SU-DHL-6 (cell line): ENCODE measurements around the gene MT1G.

Experiments
- H2AFZ ChIP-seq: fragments of 200-600 bp; sonication (generic); 2 replicates; pipeline ENCODE4 v1.6.1; 2014; ENCODE audit warnings: low read depth, mild to moderate bottlenecking, moderate library complexity, mixed read lengths, antibody characterized with exemption, low read length; ENCODE audit not compliant: severe bottlenecking
- H3F3A ChIP-seq: fragments of 200-600 bp; shearing (Covaris generic); 2 replicates; pipeline ENCODE4 v1.6.0; 2016; ENCODE audit warnings: antibody characterized with exemption, mild to moderate bottlenecking; ENCODE audit not compliant: insufficient read depth
- H3K27ac ChIP-seq: fragments of 200-600 bp; sonication (generic); 2 replicates; pipeline ENCODE4 v1.5.1; 2016; ENCODE audit warnings: low read depth, mild to moderate bottlenecking, low read length, moderate library complexity, mixed read lengths
- H3K27me3 ChIP-seq: fragments of 200-600 bp; sonication (generic), shearing (Covaris generic); 2 replicates; pipeline ENCODE4 v1.6.0; 2014; ENCODE audit warnings: mild to moderate bottlenecking, low read length
- H3K36me3 ChIP-seq: fragments of 200-600 bp; sonication (generic); 2 replicates; pipeline ENCODE4 v1.6.1; 2014; ENCODE audit warnings: mild to moderate bottlenecking, low read length, mixed read lengths
- H3K4me2 ChIP-seq: fragments of 300-600, 200-600 bp; shearing (Covaris generic), sonication (generic); 2 replicates; pipeline ENCODE4 v1.6.0; 2014; ENCODE audit warnings: low read length, low read depth, mild to moderate bottlenecking; ENCODE audit not compliant: poor library complexity, severe bottlenecking
- H3K4me3 ChIP-seq: fragments of 200-600 bp; sonication (generic); 2 replicates; pipeline ENCODE4 v1.5.1; 2014; ENCODE audit warnings: antibody characterized with exemption, low read length, mild to moderate bottlenecking, mixed read lengths; ENCODE audit not compliant: insufficient read depth, poor library complexity, severe bottlenecking
- H3K79me2 ChIP-seq: fragments of 200-600 bp; sonication (generic); 2 replicates; pipeline ENCODE4 v1.6.1; 2014; ENCODE audit warnings: mild to moderate bottlenecking, low read length, moderate library complexity; ENCODE audit not compliant: insufficient read depth
- H3K9ac ChIP-seq: fragments of 200-600 bp; sonication (generic); 2 replicates; pipeline ENCODE4 v1.7.0; 2014; ENCODE audit warnings: mild to moderate bottlenecking, low read length
- H3K9me2 ChIP-seq: fragments of 200-600 bp; sonication (generic); replicated peaks from 2 replicates; pipeline ENCODE4 v1.6.1; 2014; ENCODE audit warnings: low read length; ENCODE audit not compliant: insufficient read depth
- H3K9me3 ChIP-seq: fragments of 200-600 bp; sonication (generic); 2 replicates; pipeline ENCODE4 v1.6.1; 2014; ENCODE audit warnings: low read length, mixed read lengths; ENCODE audit not compliant: insufficient read depth
- H4K20me1 ChIP-seq: fragments of 200-600 bp; sonication (generic); 2 replicates; pipeline ENCODE4 v1.6.1; 2014; ENCODE audit warnings: low read depth, mild to moderate bottlenecking, antibody characterized with exemption, low read length, moderate library complexity, mixed read lengths
- EZH2phosphoT487 ChIP-seq: fragments of 200-600 bp; sonication (generic), shearing (Covaris generic); conservative IDR thresholded peaks from 2 replicates; pipeline ENCODE4 v1.6.1; 2018; ENCODE audit warnings: mild to moderate bottlenecking, antibody characterized with exemption, low read length, moderate library complexity, mixed read lengths
- TF ChIP-seq, protein P1 (sequence below): fragments of 200-600 bp; sonication (generic); IDR thresholded peaks from one replicate; pipeline ENCODE4 v1.5.1; 2017; ENCODE audit warnings: antibody characterized with exemption, mild to moderate bottlenecking, low read length, moderate library complexity; ENCODE audit not compliant: insufficient read depth, poor library complexity, severe bottlenecking

Gene MT1G

DNA sequence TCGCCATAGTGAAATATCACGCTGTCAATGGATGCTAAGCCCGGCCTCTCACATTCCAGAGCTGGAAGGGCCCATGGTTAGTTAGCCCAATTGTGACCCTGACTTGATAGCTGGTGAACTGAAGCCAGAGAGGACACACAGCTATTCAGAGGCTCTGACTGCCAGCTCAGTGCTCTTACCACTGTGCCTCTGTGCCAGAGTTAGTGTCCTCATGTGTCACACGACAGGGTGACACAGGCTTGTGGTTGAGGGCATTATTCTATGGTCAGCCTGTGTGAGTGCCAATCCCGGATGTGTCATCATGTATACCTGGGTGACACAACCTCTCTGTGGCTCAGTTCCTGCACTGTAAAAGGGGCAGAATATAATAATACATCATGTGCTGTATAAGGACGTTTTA is 12.0 kb upstream of the MT1G start:
- H2AFZ ChIP-seq: no peak overlapping the region
- H3K9me3 ChIP-seq: no peaks in the 10 kb centered on the region
- H3K9me2 ChIP-seq: no peaks in the 10 kb centered on the region
- H3K27me3 ChIP-seq: no peaks in the 10 kb centered on the region
- no peaks in the 10 kb centered on the region for H3K79me2 ChIP-seq
- no peaks in the 10 kb centered on the region for H3F3A ChIP-seq
- H3K27ac ChIP-seq: no peak overlapping the region
- no peak overlapping the region for H3K4me2 ChIP-seq
- no peak overlapping the region for H3K9ac ChIP-seq
- TF ChIP-seq, protein P1, sequence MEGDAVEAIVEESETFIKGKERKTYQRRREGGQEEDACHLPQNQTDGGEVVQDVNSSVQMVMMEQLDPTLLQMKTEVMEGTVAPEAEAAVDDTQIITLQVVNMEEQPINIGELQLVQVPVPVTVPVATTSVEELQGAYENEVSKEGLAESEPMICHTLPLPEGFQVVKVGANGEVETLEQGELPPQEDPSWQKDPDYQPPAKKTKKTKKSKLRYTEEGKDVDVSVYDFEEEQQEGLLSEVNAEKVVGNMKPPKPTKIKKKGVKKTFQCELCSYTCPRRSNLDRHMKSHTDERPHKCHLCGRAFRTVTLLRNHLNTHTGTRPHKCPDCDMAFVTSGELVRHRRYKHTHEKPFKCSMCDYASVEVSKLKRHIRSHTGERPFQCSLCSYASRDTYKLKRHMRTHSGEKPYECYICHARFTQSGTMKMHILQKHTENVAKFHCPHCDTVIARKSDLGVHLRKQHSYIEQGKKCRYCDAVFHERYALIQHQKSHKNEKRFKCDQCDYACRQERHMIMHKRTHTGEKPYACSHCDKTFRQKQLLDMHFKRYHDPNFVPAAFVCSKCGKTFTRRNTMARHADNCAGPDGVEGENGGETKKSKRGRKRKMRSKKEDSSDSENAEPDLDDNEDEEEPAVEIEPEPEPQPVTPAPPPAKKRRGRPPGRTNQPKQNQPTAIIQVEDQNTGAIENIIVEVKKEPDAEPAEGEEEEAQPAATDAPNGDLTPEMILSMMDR: no peak
- no peak for TF ChIP-seq EZH2phosphoT487
- no peaks in the 10 kb centered on the region for H3K36me3 ChIP-seq
- H3K4me3 ChIP-seq: no peak overlapping the region
- no peaks in the 10 kb centered on the region for H4K20me1 ChIP-seq

DNA sequence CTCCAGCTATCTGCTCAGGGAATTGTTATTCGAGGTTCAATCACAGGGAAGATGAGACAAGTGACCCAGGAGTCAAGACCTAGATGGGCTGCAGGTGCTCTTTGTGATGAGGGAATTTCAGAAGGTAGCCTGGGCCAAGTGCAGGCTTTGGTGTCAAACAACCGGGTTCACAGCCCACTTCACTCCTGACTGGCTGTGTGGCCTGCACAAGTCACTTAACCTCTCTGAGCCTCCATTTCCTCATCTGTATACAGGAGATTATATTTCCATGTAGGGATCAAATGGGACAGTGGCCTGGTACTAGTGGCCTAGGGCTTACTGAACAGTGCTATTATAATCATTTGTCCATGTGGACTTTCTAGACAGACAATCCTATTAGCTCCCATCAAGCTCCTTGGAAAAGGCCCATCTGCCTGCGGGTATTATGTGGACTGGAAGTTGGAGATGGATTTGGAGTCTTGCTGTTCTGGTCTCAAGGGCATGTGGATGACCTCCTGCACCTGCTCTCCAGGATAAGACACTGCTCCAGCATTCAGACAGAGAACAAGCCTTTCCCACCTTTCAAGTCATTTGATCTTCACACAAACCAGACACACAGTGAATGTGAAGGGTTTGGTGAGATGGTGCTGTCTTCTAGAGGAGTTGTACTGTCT is 11.3 kb upstream of the MT1G start:
- Histone ChIP-seq H3F3A (no peaks in the 10 kb centered on the region), H3K9me3 (no peaks in the 10 kb centered on the region), H3K9me2 (no peaks in the 10 kb centered on the region), H2AFZ (no peak overlapping the region), H3K27ac (no peak overlapping the region), H3K36me3 (no peaks in the 10 kb centered on the region), H3K4me2 (no peak overlapping the region), H3K4me3 (no peak overlapping the region), H3K79me2 (no peaks in the 10 kb centered on the region), H4K20me1 (no peaks in the 10 kb centered on the region), H3K27me3 (no peaks in the 10 kb centered on the region), H3K9ac (no peak overlapping the region)
- TF ChIP-seq, protein P1: no peak
- TF ChIP-seq EZH2phosphoT487: no peak

DNA sequence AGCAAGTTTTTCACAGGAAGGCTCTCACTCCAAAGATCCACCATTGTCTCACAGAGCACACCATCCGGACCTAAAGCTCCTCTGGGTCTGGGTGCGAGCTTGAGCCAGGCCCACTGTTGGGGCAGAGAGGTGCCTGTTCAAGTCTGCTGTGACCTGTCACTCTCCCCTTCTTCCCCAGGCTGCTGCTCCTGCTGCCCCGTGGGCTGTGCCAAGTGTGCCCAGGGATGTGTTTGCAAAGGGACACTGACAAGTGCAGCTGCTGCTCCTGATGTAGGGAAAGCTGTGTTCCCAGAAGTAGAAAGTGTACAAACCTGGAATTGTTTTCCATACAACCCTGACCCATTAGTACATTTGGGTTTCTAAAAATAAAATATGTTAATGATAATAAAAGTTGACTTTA is 9.6 kb upstream of the MT1G start:
- no peaks in the 10 kb centered on the region for H4K20me1 ChIP-seq
- no peaks in the 10 kb centered on the region for H3K9me2 ChIP-seq
- H3K9me3 ChIP-seq: no peaks in the 10 kb centered on the region
- H2AFZ ChIP-seq: no peak overlapping the region
- no peak overlapping the region for H3K27ac ChIP-seq
- no peaks in the 10 kb centered on the region for H3F3A ChIP-seq
- H3K36me3 ChIP-seq: no peaks in the 10 kb centered on the region
- H3K4me2 ChIP-seq: no peak overlapping the region
- no peaks in the 10 kb centered on the region for H3K27me3 ChIP-seq
- no peaks in the 10 kb centered on the region for H3K79me2 ChIP-seq
- no peak overlapping the region for H3K9ac ChIP-seq
- TF ChIP-seq, protein P1: no peak
- TF ChIP-seq EZH2phosphoT487: no peak
- H3K4me3 ChIP-seq: no peak overlapping the region
